Measurements from ENCODE around the gene TMPRSS11A. TPM values are rescaled to one million over a fixed set of nuclear protein-coding genes. Genes with fewer than 3 reads are reported as not detected.

Gene TMPRSS11A
- total and polyA plus RNA-seq, 2 of the 8 experiments (the other 6 are each of a cell fraction or from before 2014, with no cell fraction given) = not detected

- no peak overlapping the region for H2BK120ac ChIP-seq (replicated peaks; ENCODE audit: low read depth, low read length)
- no peak overlapping the region for H3K9ac ChIP-seq (replicated peaks in 1 of 4; ENCODE audit: extremely low read depth in 1 of 4, low read depth in 3 of 4, low read length in 3 of 4)
- no peaks in the 10 kb centered on the region for H3K79me1 ChIP-seq (ENCODE audit: low read depth, low read length)
- H3K36me3 ChIP-seq (ENCODE audit: control insufficient read depth in 2 of 4, insufficient read depth in 4 of 4, low read length in 3 of 4) = no peaks in the 10 kb centered on the region
- no peak overlapping the region for H2AFZ ChIP-seq (ENCODE audit: low read length)
- H3K9me3 ChIP-seq (ENCODE audit: insufficient read depth in 2 of 2, low read depth in 1 of 2, low read length in 1 of 2) = no peaks in the 10 kb centered on the region
- peak overlapping the region; percentile 52 for H3K23ac ChIP-seq (ENCODE audit: insufficient read length)
- H3K4me2 ChIP-seq (ENCODE audit: insufficient read depth in 1 of 2, low read depth in 2 of 2, low read length in 2 of 2) = no peak overlapping the region
- H3K27me3 ChIP-seq (replicated peaks in 1 of 4; ENCODE audit: control insufficient read depth in 3 of 4, extremely low read depth in 1 of 4, insufficient read depth in 3 of 4, low read length in 3 of 4) = no peaks in the 10 kb centered on the region
- no peak for FAIRE-seq
- no peak overlapping the region for H3K14ac ChIP-seq (ENCODE audit: insufficient read length)
- no peaks in the 10 kb centered on the region for H3K4me1 ChIP-seq (replicated peaks in 1 of 4; ENCODE audit: control insufficient read depth in 3 of 4, insufficient read depth in 4 of 4, low read length in 3 of 4)
- POLR2A ChIA-PET (ENCODE audit: partially characterized antibody) = no interaction called here
- H3K23me2 ChIP-seq (ENCODE audit: low read depth, low read length) = no peaks in the 10 kb centered on the region
- no peak for DNase-seq (ENCODE audit: low read depth in 1 of 2, low spot score in 2 of 2)
- no peak overlapping the region for H2BK12ac ChIP-seq (ENCODE audit: low read depth, low read length)
- no peak overlapping the region for H2BK20ac ChIP-seq (ENCODE audit: low read length)
- TF ChIP-seq TEAD4 (IDR thresholded peaks at IDR 0.05; ENCODE audit: low read depth, low read length) (no peak), PHF8 (conservative IDR thresholded peaks at IDR 0.05; ENCODE audit: low read depth, low read length) (no peak), CBX8 (IDR thresholded peaks at IDR 0.05; ENCODE audit: borderline replicate concordance, low read depth, low read length) (no peak), CREB1 (IDR thresholded peaks at IDR 0.05) (no peak), ATF2 (IDR thresholded peaks at IDR 0.05; ENCODE audit: low read length) (no peak), CBX5 (IDR thresholded peaks at IDR 0.05; ENCODE audit: low read depth, low read length) (no peak), KDM4A (IDR thresholded peaks at IDR 0.05; ENCODE audit: low read depth, low read length, severe bottlenecking) (no peak), YY1 (IDR thresholded peaks at IDR 0.05; ENCODE audit: low read depth, low read length) (no peak)
- no peak overlapping the region for H3K56ac ChIP-seq (replicated peaks; ENCODE audit: insufficient read length, low read depth, low read length)
- no peak overlapping the region for H2BK5ac ChIP-seq (ENCODE audit: low read depth, low read length)
- no peak overlapping the region for H4K91ac ChIP-seq (replicated peaks; ENCODE audit: insufficient read length, low read length)
- H2BK15ac ChIP-seq (ENCODE audit: low read length) = no peak overlapping the region
- no peaks in the 10 kb centered on the region for H4K20me1 ChIP-seq (replicated peaks in 1 of 2; ENCODE audit: control insufficient read depth in 1 of 2, insufficient read depth in 2 of 2, low read length in 2 of 2)
- H3K18ac ChIP-seq (ENCODE audit: extremely low read depth, low read length) = no peak overlapping the region
- H2AK5ac ChIP-seq (ENCODE audit: low read depth, low read length) = no peak overlapping the region
- H3K27ac ChIP-seq (ENCODE audit: low read depth, low read length) = no peak overlapping the region
- no peak overlapping the region for H3K4me3 ChIP-seq (ENCODE audit: extremely low read depth in 1 of 4, insufficient read depth in 2 of 4, low read depth in 3 of 4, low read length in 4 of 4)
- H3K79me2 ChIP-seq (ENCODE audit: control insufficient read depth in 1 of 2, insufficient read depth in 2 of 2, low read length in 2 of 2) = no peaks in the 10 kb centered on the region
- CTCF ChIA-PET (ENCODE audit: partially characterized antibody) = interaction anchor here (0.6 to 1.3 kb wide), 3 partner anchors 13 to 35 kb away, joined by 3 to 4 read pairs (median 3); no protein-coding TSS in a partner anchor
- 79% methylated on average over 3 of the region's 3 CpGs; no CpG with 5 or more reads in 1 of the 2 experiments for WGBS, 2 experiments (ENCODE audit: extremely low coverage in 1 of 2, insufficient coverage in 1 of 2, insufficient read length in 1 of 2, insufficient replicate concordance in 2 of 2, low coverage in 1 of 2, low lambda C conversion rate in 2 of 2, missing lambda C conversion rate in 1 of 2)
- H4K8ac ChIP-seq (ENCODE audit: extremely low read depth, insufficient read depth, low read length) = no peak overlapping the region
- H3K4ac ChIP-seq (replicated peaks; ENCODE audit: insufficient read length, low read depth, low read length) = no peak overlapping the region
- H4K5ac ChIP-seq (ENCODE audit: insufficient read length, low read depth, low read length) = no peak overlapping the region
Observed at GRCh38 chr4:67941074-67941473, 22.2 kb downstream of the TMPRSS11A start.

Measured in H1 (cell line).